HepG2 (cell line): ENCODE data around the gene VKORC1. TPM values are rescaled to one million over a fixed set of nuclear protein-coding genes. Genes with fewer than 3 reads are reported as not detected.
A peak's percentile ranks its signal among the peaks of the same experiment; 100 is the strongest.

ENCODE experiments used
- CBX2 ChIP-seq, 2 experiments: fragments of 200-600 bp in 1 of 2; sonication (generic); formaldehyde crosslinking in 1 of 2; IDR thresholded peaks; 2 replicates each; pipeline versions ENCODE4 v1.7.0 to v1.8.1; 2018 to 2022; ENCODE audit warnings: low read depth in 2 of 2, low read length in 1 of 2, mild to moderate bottlenecking in 1 of 2, missing genetic modification reagents in 1 of 2
- DPF2 ChIP-seq: sonication (generic); formaldehyde crosslinking; IDR thresholded peaks from 2 replicates; pipeline ENCODE4 v1.4.0; 2020; ENCODE audit warnings: mild to moderate bottlenecking, low read depth, missing genetic modification reagents, borderline replicate concordance
- GTF2F1 ChIP-seq: fragments of 150-350 bp; IDR thresholded peaks from 2 replicates; pipeline ENCODE4 v1.6.1; 2014; ENCODE audit warnings: low read length
- HDAC1 ChIP-seq: sonication (generic); formaldehyde crosslinking; IDR thresholded peaks from 2 replicates; pipeline ENCODE4 v1.5.1; 2020; ENCODE audit warnings: mild to moderate bottlenecking, missing genetic modification reagents
- KLF16 ChIP-seq, 2 experiments: sonication (generic) in 1 of 2; formaldehyde crosslinking in 1 of 2; IDR thresholded peaks; 2 replicates each; pipeline versions ENCODE4 v1.6.1 to v1.8.0; 2016 to 2023; ENCODE audit warnings: missing genetic modification reagents in 2 of 2, missing compliant biosample characterization in 1 of 2
- MZF1 ChIP-seq: sonication (generic); formaldehyde crosslinking; IDR thresholded peaks from 2 replicates; pipeline ENCODE4 v1.8.1; 2023; ENCODE audit warnings: mild to moderate bottlenecking, missing genetic modification reagents, borderline replicate concordance
- RAD21 ChIP-seq: fragments of 450-650 bp; formaldehyde crosslinking; IDR thresholded peaks from 2 replicates; pipeline ENCODE4 v1.5.0; 2020; ENCODE audit warnings: mild to moderate bottlenecking
- ZKSCAN8 ChIP-seq: IDR thresholded peaks from 2 replicates; pipeline ENCODE4 v1.6.1; 2016; ENCODE audit warnings: borderline replicate concordance, missing genetic modification reagents, missing compliant biosample characterization
- ZNF10 ChIP-seq: sonication (generic); formaldehyde crosslinking; IDR thresholded peaks from 2 replicates; pipeline ENCODE4 v1.4.0; 2020; ENCODE audit warnings: mild to moderate bottlenecking, low read depth, missing genetic modification reagents, borderline replicate concordance
- ZNF317 ChIP-seq: sonication (generic); formaldehyde crosslinking; IDR thresholded peaks from 2 replicates; pipeline ENCODE4 v1.5.0; 2020; ENCODE audit warnings: mild to moderate bottlenecking, missing genetic modification reagents
- ZNF841 ChIP-seq: sonication (generic); formaldehyde crosslinking; IDR thresholded peaks from 2 replicates; pipeline ENCODE4 v1.8.1; 2023; ENCODE audit warnings: missing genetic modification reagents, borderline replicate concordance
- polyA plus RNA-seq, 8 experiments: library from polyadenylated mRNA; depleted of rRNA in 3 of 8; stranded (reverse) in 7 of 8; unstranded in 1 of 8; fragments of >200 nt; fragmentation: Illumina TruSeq in 4 of 8; extraction: Trizol in 4 of 8; gene quantifications; 2 replicates each; pipeline versions ENCODE4 v1.2.1 to v1.2.3, GENCODE V29; 2011 to 2016; ENCODE audit warnings: low read depth in 4 of 8, missing spikeins in 1 of 8, mixed read lengths in 1 of 8; ENCODE audit not compliant: insufficient read depth in 1 of 8
- total RNA-seq, 5 experiments: library from RNA; depleted of rRNA; stranded (reverse); fragments of >200 nt; fragmentation: Illumina TruSeq; extraction: Trizol; gene quantifications; 2 replicates each; pipeline ENCODE4 v1.2.3, GENCODE V29; 2016; ENCODE audit warnings: low read depth in 1 of 5
- TF ChIP-seq, protein P1 (sequence below): sonication (generic); formaldehyde crosslinking; IDR thresholded peaks from 2 replicates; pipeline ENCODE4 v1.5.0; 2020; ENCODE audit warnings: mild to moderate bottlenecking, missing genetic modification reagents
- TF ChIP-seq, protein P2 (sequence below): sonication (generic); formaldehyde crosslinking; IDR thresholded peaks from 2 replicates; pipeline ENCODE4 v1.4.0; 2020; ENCODE audit warnings: missing genetic modification reagents, mild to moderate bottlenecking, borderline replicate concordance
- TF ChIP-seq, protein P3 (sequence below): sonication (generic); formaldehyde crosslinking; IDR thresholded peaks from 2 replicates; pipeline ENCODE4 v1.9.0; 2021; ENCODE audit warnings: missing genetic modification reagents, mild to moderate bottlenecking, borderline replicate concordance
- TF ChIP-seq, protein P4 (sequence below): IDR thresholded peaks from 2 replicates; pipeline ENCODE4 v1.4.0; 2020; ENCODE audit warnings: mild to moderate bottlenecking, missing genetic modification reagents
- TF ChIP-seq, protein P5 (sequence below): sonication (generic); formaldehyde crosslinking; IDR thresholded peaks from 2 replicates; pipeline ENCODE4 v1.4.0; 2020; ENCODE audit warnings: mild to moderate bottlenecking, missing genetic modification reagents, borderline replicate concordance

Gene VKORC1
- total and polyA plus RNA-seq, 2 of the 13 experiments (the other 11 are each of a cell fraction or from before 2014, with no cell fraction given) = 141 to 615 TPM

DNA sequence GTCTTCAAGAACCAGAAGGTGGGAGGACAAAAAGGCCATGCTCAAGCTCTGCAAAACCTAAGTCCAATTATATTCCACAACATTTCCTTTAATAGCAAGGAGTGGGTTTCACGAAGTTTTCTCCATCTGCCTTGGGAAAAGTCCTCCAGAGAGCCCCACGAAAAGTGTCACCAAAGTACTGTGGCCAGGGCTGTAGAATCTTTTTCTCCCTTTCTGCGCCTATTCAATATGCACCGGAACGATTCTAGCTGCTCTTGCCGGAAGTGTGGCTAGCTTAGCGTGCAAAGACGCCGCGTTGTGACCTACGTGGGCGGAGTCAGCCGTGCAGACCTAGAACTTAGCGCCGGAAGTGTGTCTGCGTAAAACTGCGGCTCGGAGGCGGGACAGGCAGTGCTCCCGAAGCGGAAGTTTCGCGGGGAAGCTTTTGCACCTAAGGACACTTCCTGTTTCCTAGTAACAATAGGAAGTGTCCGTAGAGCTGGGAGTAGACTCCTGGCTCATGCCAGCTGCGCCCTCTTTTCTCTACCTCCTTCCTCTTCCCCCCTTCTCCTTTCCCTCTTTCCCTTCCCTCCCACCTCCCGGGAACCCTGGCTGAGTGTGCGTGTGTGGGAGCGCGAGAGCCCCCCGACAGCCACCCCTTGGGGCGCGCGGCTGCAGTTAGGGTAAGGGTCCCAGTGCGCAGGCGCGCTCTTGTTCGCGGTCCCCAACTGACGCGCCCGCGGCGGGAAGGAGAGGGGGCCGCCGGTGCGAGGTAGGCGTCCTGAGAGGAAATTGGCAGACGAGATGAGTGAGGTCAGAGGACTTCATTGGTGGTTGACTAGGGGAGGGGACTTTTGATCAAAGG, 20.4 kb downstream of the VKORC1 start, which contains the start of the genes ZNF646 and ZNF668 (continued):
- TF ChIP-seq, protein P1, sequence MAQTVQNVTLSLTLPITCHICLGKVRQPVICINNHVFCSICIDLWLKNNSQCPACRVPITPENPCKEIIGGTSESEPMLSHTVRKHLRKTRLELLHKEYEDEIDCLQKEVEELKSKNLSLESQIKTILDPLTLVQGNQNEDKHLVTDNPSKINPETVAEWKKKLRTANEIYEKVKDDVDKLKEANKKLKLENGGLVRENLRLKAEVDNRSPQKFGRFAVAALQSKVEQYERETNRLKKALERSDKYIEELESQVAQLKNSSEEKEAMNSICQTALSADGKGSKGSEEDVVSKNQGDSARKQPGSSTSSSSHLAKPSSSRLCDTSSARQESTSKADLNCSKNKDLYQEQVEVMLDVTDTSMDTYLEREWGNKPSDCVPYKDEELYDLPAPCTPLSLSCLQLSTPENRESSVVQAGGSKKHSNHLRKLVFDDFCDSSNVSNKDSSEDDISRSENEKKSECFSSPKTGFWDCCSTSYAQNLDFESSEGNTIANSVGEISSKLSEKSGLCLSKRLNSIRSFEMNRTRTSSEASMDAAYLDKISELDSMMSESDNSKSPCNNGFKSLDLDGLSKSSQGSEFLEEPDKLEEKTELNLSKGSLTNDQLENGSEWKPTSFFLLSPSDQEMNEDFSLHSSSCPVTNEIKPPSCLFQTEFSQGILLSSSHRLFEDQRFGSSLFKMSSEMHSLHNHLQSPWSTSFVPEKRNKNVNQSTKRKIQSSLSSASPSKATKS (CRISPR knock-in tag) = no peak
- TF ChIP-seq KLF16 (CRISPR knock-in tag; IDR thresholded peaks at IDR 0.05) (peak; percentile 51 to 94; a peak in 1 of 4 replicates), RAD21 (CRISPR knock-in tag) (peak; percentile 71), ZNF317 (CRISPR knock-in tag) (peak; percentile 42), ZNF841 (CRISPR knock-in tag) (no peak), GTF2F1 (0 out of 2 replicates have a peak, but pooled peaks have one; percentile 58), CBX2 (IDR thresholded peaks at IDR 0.05; ENCODE audit: low read depth, low read length) (no peak), CBX2 (CRISPR knock-in tag; IDR thresholded peaks at IDR 0.05; ENCODE audit: low read depth) (no peak), ZKSCAN8 (CRISPR knock-in tag) (peak; percentile 96), MZF1 (CRISPR knock-in tag) (no peak; the same call in 1 of the 2 replicates), ZNF10 (CRISPR knock-in tag) (no peak), HDAC1 (peak; percentile 83; the same call in 1 of the 2 replicates), DPF2 (0 out of 2 replicates have a peak, but pooled peaks have one; percentile 14)
- TF ChIP-seq, protein P2, sequence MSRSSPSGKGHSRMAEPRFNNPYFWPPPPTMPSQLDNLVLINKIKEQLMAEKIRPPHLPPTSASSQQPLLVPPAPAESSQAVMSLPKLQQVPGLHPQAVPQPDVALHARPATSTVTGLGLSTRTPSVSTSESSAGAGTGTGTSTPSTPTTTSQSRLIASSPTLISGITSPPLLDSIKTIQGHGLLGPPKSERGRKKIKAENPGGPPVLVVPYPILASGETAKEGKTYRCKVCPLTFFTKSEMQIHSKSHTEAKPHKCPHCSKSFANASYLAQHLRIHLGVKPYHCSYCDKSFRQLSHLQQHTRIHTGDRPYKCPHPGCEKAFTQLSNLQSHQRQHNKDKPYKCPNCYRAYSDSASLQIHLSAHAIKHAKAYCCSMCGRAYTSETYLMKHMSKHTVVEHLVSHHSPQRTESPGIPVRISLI (CRISPR knock-in tag) = peak; percentile 49; the same call in 1 of the 2 replicates
- TF ChIP-seq, protein P3, sequence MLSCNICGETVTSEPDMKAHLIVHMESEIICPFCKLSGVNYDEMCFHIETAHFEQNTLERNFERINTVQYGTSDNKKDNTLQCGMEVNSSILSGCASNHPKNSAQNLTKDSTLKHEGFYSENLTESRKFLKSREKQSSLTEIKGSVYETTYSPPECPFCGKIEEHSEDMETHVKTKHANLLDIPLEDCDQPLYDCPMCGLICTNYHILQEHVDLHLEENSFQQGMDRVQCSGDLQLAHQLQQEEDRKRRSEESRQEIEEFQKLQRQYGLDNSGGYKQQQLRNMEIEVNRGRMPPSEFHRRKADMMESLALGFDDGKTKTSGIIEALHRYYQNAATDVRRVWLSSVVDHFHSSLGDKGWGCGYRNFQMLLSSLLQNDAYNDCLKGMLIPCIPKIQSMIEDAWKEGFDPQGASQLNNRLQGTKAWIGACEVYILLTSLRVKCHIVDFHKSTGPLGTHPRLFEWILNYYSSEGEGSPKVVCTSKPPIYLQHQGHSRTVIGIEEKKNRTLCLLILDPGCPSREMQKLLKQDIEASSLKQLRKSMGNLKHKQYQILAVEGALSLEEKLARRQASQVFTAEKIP (CRISPR knock-in tag) = no peak
- TF ChIP-seq, protein P4, sequence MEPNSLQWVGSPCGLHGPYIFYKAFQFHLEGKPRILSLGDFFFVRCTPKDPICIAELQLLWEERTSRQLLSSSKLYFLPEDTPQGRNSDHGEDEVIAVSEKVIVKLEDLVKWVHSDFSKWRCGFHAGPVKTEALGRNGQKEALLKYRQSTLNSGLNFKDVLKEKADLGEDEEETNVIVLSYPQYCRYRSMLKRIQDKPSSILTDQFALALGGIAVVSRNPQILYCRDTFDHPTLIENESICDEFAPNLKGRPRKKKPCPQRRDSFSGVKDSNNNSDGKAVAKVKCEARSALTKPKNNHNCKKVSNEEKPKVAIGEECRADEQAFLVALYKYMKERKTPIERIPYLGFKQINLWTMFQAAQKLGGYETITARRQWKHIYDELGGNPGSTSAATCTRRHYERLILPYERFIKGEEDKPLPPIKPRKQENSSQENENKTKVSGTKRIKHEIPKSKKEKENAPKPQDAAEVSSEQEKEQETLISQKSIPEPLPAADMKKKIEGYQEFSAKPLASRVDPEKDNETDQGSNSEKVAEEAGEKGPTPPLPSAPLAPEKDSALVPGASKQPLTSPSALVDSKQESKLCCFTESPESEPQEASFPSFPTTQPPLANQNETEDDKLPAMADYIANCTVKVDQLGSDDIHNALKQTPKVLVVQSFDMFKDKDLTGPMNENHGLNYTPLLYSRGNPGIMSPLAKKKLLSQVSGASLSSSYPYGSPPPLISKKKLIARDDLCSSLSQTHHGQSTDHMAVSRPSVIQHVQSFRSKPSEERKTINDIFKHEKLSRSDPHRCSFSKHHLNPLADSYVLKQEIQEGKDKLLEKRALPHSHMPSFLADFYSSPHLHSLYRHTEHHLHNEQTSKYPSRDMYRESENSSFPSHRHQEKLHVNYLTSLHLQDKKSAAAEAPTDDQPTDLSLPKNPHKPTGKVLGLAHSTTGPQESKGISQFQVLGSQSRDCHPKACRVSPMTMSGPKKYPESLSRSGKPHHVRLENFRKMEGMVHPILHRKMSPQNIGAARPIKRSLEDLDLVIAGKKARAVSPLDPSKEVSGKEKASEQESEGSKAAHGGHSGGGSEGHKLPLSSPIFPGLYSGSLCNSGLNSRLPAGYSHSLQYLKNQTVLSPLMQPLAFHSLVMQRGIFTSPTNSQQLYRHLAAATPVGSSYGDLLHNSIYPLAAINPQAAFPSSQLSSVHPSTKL (CRISPR knock-in tag) = peak; percentile 47
- TF ChIP-seq, protein P5, sequence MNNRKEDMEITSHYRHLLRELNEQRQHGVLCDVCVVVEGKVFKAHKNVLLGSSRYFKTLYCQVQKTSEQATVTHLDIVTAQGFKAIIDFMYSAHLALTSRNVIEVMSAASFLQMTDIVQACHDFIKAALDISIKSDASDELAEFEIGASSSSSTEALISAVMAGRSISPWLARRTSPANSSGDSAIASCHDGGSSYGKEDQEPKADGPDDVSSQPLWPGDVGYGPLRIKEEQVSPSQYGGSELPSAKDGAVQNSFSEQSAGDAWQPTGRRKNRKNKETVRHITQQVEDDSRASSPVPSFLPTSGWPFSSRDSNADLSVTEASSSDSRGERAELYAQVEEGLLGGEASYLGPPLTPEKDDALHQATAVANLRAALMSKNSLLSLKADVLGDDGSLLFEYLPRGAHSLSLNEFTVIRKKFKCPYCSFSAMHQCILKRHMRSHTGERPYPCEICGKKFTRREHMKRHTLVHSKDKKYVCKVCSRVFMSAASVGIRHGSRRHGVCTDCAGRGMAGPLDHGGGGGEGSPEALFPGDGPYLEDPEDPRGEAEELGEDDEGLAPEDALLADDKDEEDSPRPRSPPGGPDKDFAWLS (CRISPR knock-in tag) = no peak; the same call in 1 of the 2 replicates
